SK-N-SH (cell line): ENCODE data around the gene CCDC88C. TPM values are rescaled to one million over a fixed set of nuclear protein-coding genes. Genes with fewer than 3 reads are reported as not detected.

Source experiments
- CTCF ChIA-PET: fragments of 300-600, 350-600 bp; formaldehyde crosslinking; extraction: SDS; loops from one replicate; lab custom pipeline; 2021; lab: Yijun Ruan, JAX
- POLR2A ChIA-PET: fragments of 350-600 bp; sonication (Branson Sonifier 250); formaldehyde crosslinking; extraction: SDS; loops from one replicate; lab custom pipeline; 2020; ENCODE audit warnings: antibody characterized with exemption, inconsistent platforms; lab: Yijun Ruan, JAX
- DNase-seq: peaks from one replicate; pipeline ENCODE4 v3.0.0; 2012
- H2AFZ ChIP-seq: fragments of 200-600 bp; sonication (generic); 2 replicates; pipeline ENCODE4 v1.8.1; 2016; ENCODE audit warnings: antibody characterized with exemption, mild to moderate bottlenecking, low read depth
- H3F3A ChIP-seq: fragments of 200-600 bp; sonication (generic); replicated peaks from 2 replicates; pipeline ENCODE3; 2016; ENCODE audit warnings: antibody characterized with exemption, mild to moderate bottlenecking; ENCODE audit not compliant: insufficient read depth
- H3K27ac ChIP-seq, 2 experiments: fragments of 200-500 bp in 1 of 2; fragments of 200-600 bp in 1 of 2; sonication (Bioruptor generic) in 1 of 2; sonication (generic), shearing (Covaris generic) in 1 of 2; 2 replicates each; pipeline versions ENCODE4 v1.5.1 to v1.6.1; 2014 to 2016; ENCODE audit warnings: low read depth in 2 of 2, inconsistent platforms in 1 of 2, low read length in 1 of 2, mild to moderate bottlenecking in 1 of 2, mixed read lengths in 1 of 2
- H3K27me3 ChIP-seq: fragments of 200-600 bp; sonication (generic), shearing (Covaris generic); 2 replicates; pipeline ENCODE4 v1.6.1; 2016; ENCODE audit warnings: mixed run types; ENCODE audit not compliant: insufficient read depth
- H3K36me3 ChIP-seq, 2 experiments: fragments of 200-500 bp in 1 of 2; fragments of 200-600 bp in 1 of 2; sonication (Bioruptor generic) in 1 of 2; sonication (generic) in 1 of 2; replicated peaks in 1 of 2; 2 replicates each; pipeline versions ENCODE3 to v1.5.1; 2014 to 2016; ENCODE audit warnings: low read length in 1 of 2, mild to moderate bottlenecking in 1 of 2; ENCODE audit not compliant: insufficient read depth in 2 of 2, control insufficient read depth in 1 of 2
- H3K4me1 ChIP-seq, 2 experiments: fragments of 200-500 bp in 1 of 2; fragments of 200-600 bp in 1 of 2; sonication (Bioruptor generic) in 1 of 2; sonication (generic), shearing (Covaris generic) in 1 of 2; 2 replicates each; pipeline versions ENCODE4 v1.5.1 to v1.6.1; 2014 to 2016; ENCODE audit warnings: low read depth in 1 of 2, low read length in 1 of 2, mixed run types in 1 of 2; ENCODE audit not compliant: insufficient read depth in 2 of 2, control insufficient read depth in 1 of 2
- H3K4me2 ChIP-seq: fragments of 200-600 bp; sonication (generic), shearing (Covaris generic); 2 replicates; pipeline ENCODE4 v1.6.1; 2017; ENCODE audit warnings: mixed run types
- H3K4me3 ChIP-seq, 2 experiments: fragments of 200-500 bp in 1 of 2; fragments of 200-600 bp in 1 of 2; sonication (Bioruptor generic) in 1 of 2; sonication (generic), shearing (Covaris generic) in 1 of 2; 2 replicates each; pipeline versions ENCODE4 v1.5.1 to v1.8.1; 2014 to 2016; ENCODE audit warnings: low read depth in 2 of 2, inconsistent platforms in 1 of 2, low read length in 1 of 2, mild to moderate bottlenecking in 1 of 2, mixed read lengths in 1 of 2, moderate library complexity in 1 of 2
- H3K79me2 ChIP-seq: fragments of 200-600 bp; sonication (generic); 2 replicates; pipeline ENCODE4 v1.8.1; 2017; ENCODE audit warnings: mild to moderate bottlenecking; ENCODE audit not compliant: insufficient read depth
- H3K9ac ChIP-seq: fragments of 200-600 bp; sonication (generic); 2 replicates; pipeline ENCODE4 v1.6.1; 2017; ENCODE audit warnings: mixed run types
- H3K9me2 ChIP-seq: fragments of 200-600 bp; sonication (generic); 2 replicates; pipeline ENCODE4 v1.6.1; 2017; ENCODE audit warnings: mixed run types
- H3K9me3 ChIP-seq: fragments of 200-600 bp; sonication (generic); 2 replicates; pipeline ENCODE4 v1.6.1; 2017; ENCODE audit warnings: mixed run types, mild to moderate bottlenecking, moderate library complexity
- H4K20me1 ChIP-seq: fragments of 200-600 bp; sonication (generic); 2 replicates; pipeline ENCODE4 v1.6.1; 2017; ENCODE audit warnings: mild to moderate bottlenecking, mixed run types; ENCODE audit not compliant: insufficient read depth
- EP300 ChIP-seq, 2 experiments: IDR thresholded peaks; 2 replicates each; pipeline versions ENCODE4 v1.4.0 to v1.6.1; 2012; ENCODE audit warnings: borderline replicate concordance in 1 of 2, low read depth in 1 of 2, low read length in 1 of 2
- FOXJ3 ChIP-seq: sonication (generic); formaldehyde crosslinking; IDR thresholded peaks from 2 replicates; pipeline ENCODE4 v1.5.1; 2020; ENCODE audit warnings: mild to moderate bottlenecking, missing genetic modification reagents
- GABPA ChIP-seq: IDR thresholded peaks from 2 replicates; pipeline ENCODE4 v1.4.0; 2012; ENCODE audit warnings: low read depth, mild to moderate bottlenecking
- IRF3 ChIP-seq: fragments of 150-350 bp; IDR thresholded peaks from 2 replicates; pipeline ENCODE4 v1.6.1; 2016; ENCODE audit warnings: mild to moderate bottlenecking, low read depth, low read length
- JUND ChIP-seq: IDR thresholded peaks from 2 replicates; pipeline ENCODE4 v1.4.0; 2012
- MEF2A ChIP-seq: IDR thresholded peaks from 2 replicates; pipeline ENCODE4 v1.4.0; 2012; ENCODE audit warnings: low read depth, borderline replicate concordance
- NFIC ChIP-seq: IDR thresholded peaks from 2 replicates; pipeline ENCODE4 v1.4.0; 2012; ENCODE audit warnings: borderline replicate concordance
- NRF1 ChIP-seq: IDR thresholded peaks from 2 replicates; pipeline ENCODE4 v1.6.1; 2012; ENCODE audit warnings: low read depth, mild to moderate bottlenecking, low read length
- PBX3 ChIP-seq: IDR thresholded peaks from 2 replicates; pipeline ENCODE4; 2012
- POLR2AphosphoS5 ChIP-seq: IDR thresholded peaks from 2 replicates; pipeline ENCODE4 v1.6.1; 2012; ENCODE audit warnings: low read depth, low read length
- RCOR1 ChIP-seq: fragments of 150-350 bp; IDR thresholded peaks from 2 replicates; pipeline ENCODE4 v1.6.1; 2017; ENCODE audit warnings: antibody characterized with exemption, low read length
- RXRA ChIP-seq: IDR thresholded peaks from 2 replicates; pipeline ENCODE4 v1.4.0; 2012; ENCODE audit warnings: low read depth, mild to moderate bottlenecking, borderline replicate concordance
- SIN3A ChIP-seq: IDR thresholded peaks from 2 replicates; pipeline ENCODE4 v1.6.1; 2012; ENCODE audit warnings: low read depth, mild to moderate bottlenecking, low read length, moderate library complexity, borderline replicate concordance
- TCF12 ChIP-seq: IDR thresholded peaks from 2 replicates; pipeline ENCODE4 v1.4.0; 2012
- USF2 ChIP-seq: fragments of 150-350 bp; IDR thresholded peaks from 2 replicates; pipeline ENCODE4 v1.6.1; 2017; ENCODE audit warnings: antibody characterized with exemption, low read length, low read depth, borderline replicate concordance
- YY1 ChIP-seq: IDR thresholded peaks from 2 replicates; pipeline ENCODE4 v1.4.0; 2012; ENCODE audit warnings: low read depth, mild to moderate bottlenecking
- WGBS: methylation state at CpG from one replicate; pipeline ENCODE4 v1.1.6; 2017; ENCODE audit warnings: low lambda C conversion rate; 5-methylcytosine and 5-hydroxymethylcytosine counted together
- polyA plus RNA-seq, 3 experiments: library from polyadenylated mRNA; depleted of rRNA; stranded (reverse); fragments of >200 nt; gene quantifications; 2 replicates each; pipeline ENCODE4 v1.2.3, GENCODE V29; 2012
- TF ChIP-seq, protein P1 (sequence below): IDR thresholded peaks from 2 replicates; pipeline ENCODE4 v1.4.0; 2012; ENCODE audit warnings: low read depth, borderline replicate concordance

Gene CCDC88C
- polyA plus RNA-seq, 1 of the 3 experiments (the other 2 are of a cell fraction), result 0.39 TPM

- POLR2A ChIA-PET, result no interaction called here
- no peaks in the 10 kb centered on the region for H3K9me2 ChIP-seq
- H3K4me1 ChIP-seq, result peaks cover 0 to 25% of the 10 kb centered on the region in 2 experiments; a peak in 1 of 4 replicates
- no peaks in the 10 kb centered on the region for H3K9me3 ChIP-seq
- TF ChIP-seq NRF1, result no peak
- TF ChIP-seq NFIC, result no peak
- TF ChIP-seq, all 33 proteins: peak for 0
- Histone ChIP-seq H3F3A (no peaks in the 10 kb centered on the region), H2AFZ (no peak overlapping the region), H3K79me2 (no peaks in the 10 kb centered on the region), H3K9ac (no peak overlapping the region), H3K4me2 (no peak overlapping the region), H4K20me1 (no peaks in the 10 kb centered on the region), H3K4me3 (no peak overlapping the region), H3K27ac (no peak overlapping the region), H3K36me3 (no peaks in the 10 kb centered on the region), H3K27me3 (peaks cover 16% of the 10 kb centered on the region; the same call in 1 of the 2 replicates)
- CTCF ChIA-PET, result interaction anchor here (3.7 kb wide), 1 partner anchor 69 kb away, joined by 11 read pairs; no protein-coding TSS in a partner anchor
- WGBS, result 66% methylated on average over 19 of the region's 19 CpGs
- DNase-seq, result no peak
Observed at GRCh38 chr14:91392623-91393303, 24.9 kb downstream of the CCDC88C start.

- no peaks in the 10 kb centered on the region for H3K36me3 ChIP-seq
- H4K20me1 ChIP-seq, result no peaks in the 10 kb centered on the region
- WGBS, result 70% methylated on average over 12 of the region's 12 CpGs
- ChIA-PET CTCF (no interaction called here), POLR2A (no interaction called here)
- no peak for DNase-seq
- no peak overlapping the region for H2AFZ ChIP-seq
- 0 out of 2 replicates have a peak, but pooled peaks cover 8% of the 10 kb centered on the region for H3K27me3 ChIP-seq
- TF ChIP-seq RCOR1 (no peak), NFIC (no peak), JUND (no peak), EP300 (IDR thresholded peaks at IDR 0.05; ENCODE audit: borderline replicate concordance in 1 of 2, low read depth in 1 of 2, low read length in 1 of 2) (no peak), POLR2AphosphoS5 (no peak), PBX3 (no peak), RXRA (no peak), MEF2A (no peak), IRF3 (no peak), GABPA (no peak), TCF12 (no peak), FOXJ3 (no peak), YY1 (no peak), USF2 (no peak), SIN3A (no peak)
- TF ChIP-seq, protein P1, sequence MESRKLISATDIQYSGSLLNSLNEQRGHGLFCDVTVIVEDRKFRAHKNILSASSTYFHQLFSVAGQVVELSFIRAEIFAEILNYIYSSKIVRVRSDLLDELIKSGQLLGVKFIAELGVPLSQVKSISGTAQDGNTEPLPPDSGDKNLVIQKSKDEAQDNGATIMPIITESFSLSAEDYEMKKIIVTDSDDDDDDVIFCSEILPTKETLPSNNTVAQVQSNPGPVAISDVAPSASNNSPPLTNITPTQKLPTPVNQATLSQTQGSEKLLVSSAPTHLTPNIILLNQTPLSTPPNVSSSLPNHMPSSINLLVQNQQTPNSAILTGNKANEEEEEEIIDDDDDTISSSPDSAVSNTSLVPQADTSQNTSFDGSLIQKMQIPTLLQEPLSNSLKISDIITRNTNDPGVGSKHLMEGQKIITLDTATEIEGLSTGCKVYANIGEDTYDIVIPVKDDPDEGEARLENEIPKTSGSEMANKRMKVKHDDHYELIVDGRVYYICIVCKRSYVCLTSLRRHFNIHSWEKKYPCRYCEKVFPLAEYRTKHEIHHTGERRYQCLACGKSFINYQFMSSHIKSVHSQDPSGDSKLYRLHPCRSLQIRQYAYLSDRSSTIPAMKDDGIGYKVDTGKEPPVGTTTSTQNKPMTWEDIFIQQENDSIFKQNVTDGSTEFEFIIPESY, result no peak
- no peaks in the 10 kb centered on the region for H3F3A ChIP-seq
- no peaks in the 10 kb centered on the region for H3K9me3 ChIP-seq
- H3K9me2 ChIP-seq, result no peaks in the 10 kb centered on the region
- H3K79me2 ChIP-seq, result no peaks in the 10 kb centered on the region
- no peak overlapping the region for H3K4me3 ChIP-seq
- no peak overlapping the region for H3K27ac ChIP-seq
- H3K4me1 ChIP-seq, result peaks cover 0 to 13% of the 10 kb centered on the region in 2 experiments; a peak in 1 of 4 replicates
- no peak overlapping the region for H3K4me2 ChIP-seq
- H3K9ac ChIP-seq, result no peak overlapping the region
Observed at GRCh38 chr14:91390165-91390778, 27.3 kb downstream of the CCDC88C start.
